Heart right ventricle (tissue), 16 donors: ENCODE measurements around the gene SLC25A19. TPM values are rescaled to one million over a fixed set of nuclear protein-coding genes. Genes with fewer than 3 reads are reported as not detected.

Experiments used
- ATAC-seq, 8 donors: fragments of 200-7000 bp; cut with Tn5 transposase; one replicate each; pipeline ENCODE4 v1.9.1; 2020; ENCODE audit warnings: mild to moderate bottlenecking in 8 of 8, moderate library complexity in 8 of 8, moderate number of reproducible peaks in 1 of 8
- DNase-seq, 2 donors: peaks; one replicate each; pipeline ENCODE4 v3.0.0-alpha.2; 2020
- H3K27ac ChIP-seq, 10 donors: fragments of 200-600 bp; sonication (generic) in 2 of 10; one replicate each; pipeline versions ENCODE4 v1.5.0 to v1.8.0; 2020 to 2022; ENCODE audit warnings: mild to moderate bottlenecking in 3 of 10
- H3K27me3 ChIP-seq, 7 donors: fragments of 200-600 bp; one replicate each; pipeline ENCODE4 v1.8.0; 2021 to 2022; ENCODE audit warnings: mild to moderate bottlenecking in 2 of 7
- H3K36me3 ChIP-seq, 9 donors: fragments of 200-600 bp; sonication (generic) in 1 of 9; one replicate each; pipeline versions ENCODE4 v1.5.0 to v1.8.0; 2020 to 2022; ENCODE audit warnings: mild to moderate bottlenecking in 2 of 9
- H3K4me1 ChIP-seq, 9 donors: fragments of 200-600 bp; sonication (generic) in 1 of 9; one replicate each; pipeline versions ENCODE4 v1.5.0 to v1.8.0; 2020 to 2022; ENCODE audit warnings: mild to moderate bottlenecking in 4 of 9
- H3K4me3 ChIP-seq, 10 donors: fragments of 200-600 bp; sonication (generic) in 2 of 10; one replicate each; pipeline versions ENCODE4 v1.5.0 to v1.8.0; 2020 to 2022; ENCODE audit warnings: mild to moderate bottlenecking in 7 of 10, moderate library complexity in 2 of 10
- H3K9me3 ChIP-seq, 11 donors: fragments of 200-600 bp in 10 of 11; sonication (generic) in 2 of 11; one replicate each; pipeline versions ENCODE4 v1.5.0 to v1.8.0; 2013 to 2022; ENCODE audit warnings: mild to moderate bottlenecking in 2 of 11, control low read depth in 1 of 11, moderate library complexity in 1 of 11
- WGBS, 2 donors: extraction: QIAGEN DNeasy Blood & Tissue Kit; methylation state at CpG; one replicate each; pipeline ENCODE4 v1.1.7; 2013; ENCODE audit warnings: inconsistent platforms in 1 of 2; 5-methylcytosine and 5-hydroxymethylcytosine counted together
- intact Hi-C, 10 donors: fragments of 100-400 bp; cut with DNase I; formaldehyde crosslinking; loops; one replicate each; pipeline versions ENCODE4 v1.11.1 to v1.14.2; 2022
- polyA plus RNA-seq, 2 donors: library from polyadenylated mRNA; stranded (reverse); fragments of 200-250 nt; gene quantifications; one replicate each; pipeline ENCODE4 v1.2.3, GENCODE V29; 2013
- total RNA-seq, 10 donors: library from RNA; stranded (reverse); fragmentation: NEBNext Ultra II Directional in 3 of 10; extraction: Animal tissue kit (Norgen Biotek cat#: 25700) in 3 of 10; gene quantifications; one replicate each; pipeline versions ENCODE4 v1.2.1 to v1.2.4, GENCODE V29; 2021 to 2023
- TF ChIP-seq, protein P1 (sequence below), 9 donors: fragments of 200-600 bp; sonication (generic) in 2 of 9; IDR thresholded peaks; one replicate each; pipeline versions ENCODE4 v1.5.0 to v1.8.0; 2021 to 2022; ENCODE audit warnings: antibody characterized with exemption in 9 of 9, mild to moderate bottlenecking in 5 of 9, moderate library complexity in 1 of 9
- donor health status: Arrhythmogenic right ventricular cardiomyopathy.
- donor health status: ischemic (EF 13 %, LVEDD 7.1; RV severe dilation, severe dysfunction).
- donor health status: healthy with polysubstance abuse.
- donor health status: DM: no; HTN: yes; CAD: no.
- donor health status: DM: no; HTN: no; CAD: no.
- donor health status: ischemic (EF 25% LVEDD 6.9; RV normal size, moderate dysfunction).
- donor health status: ischemic (EF 25% LVEDD 5.7; RV mildly dilated, moderate dysfunction).
- donor health status: healthy.
- donor health status: DM: yes; HTN: yes; CAD: no.
- donor health status: Ischemic cardiomyopathy.
- donor health status: ischemic (EF 35%, LVEDD 5.7; RV mildly dilated, moderate dysfunction).
- donor health status: nonischemic (EF 11% LVEDD 7.7; RV severe dilation, severe dysfunction).
- donor health status: DM: yes; HTN: yes; CAD: no.
- donor health status: PGD.
- donor health status: ischemic (EF 29% LVEDD 5.4; RV normal size, mild dysfunction).
- donor health status: nonischemic (EF 23%, LVEDD 6.1; RV moderate dilation, normal function).

The SLC25A19 gene
- total and polyA plus RNA-seq, 12 donors = 6.8 to 23.2 (median 12.2) TPM

DNA sequence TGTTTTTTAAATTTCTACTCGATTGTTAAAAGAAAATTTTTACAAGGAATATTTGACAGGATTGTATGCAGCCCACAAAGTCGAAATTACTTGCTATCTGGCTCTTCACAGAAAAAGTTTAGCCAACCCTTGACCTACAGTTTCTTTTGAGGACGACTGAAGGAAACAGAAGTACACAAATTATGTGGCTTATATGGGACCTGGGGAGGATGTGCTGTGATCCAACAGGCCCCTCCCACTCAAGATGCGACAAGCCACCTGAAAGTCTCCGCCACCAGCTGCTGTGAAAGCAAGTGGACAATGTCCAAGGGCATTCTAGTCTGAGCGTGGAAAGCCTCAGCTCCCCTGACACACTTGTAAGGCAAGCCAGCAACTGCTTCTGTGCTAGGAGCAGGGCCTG lies 42.4 kb upstream of the SLC25A19 start:
- no peak for ATAC-seq
- no peak overlapping the region for H3K4me3 ChIP-seq
- peaks cover 0 to 50% (median 0%) of the 10 kb centered on the region in 9 donors for H3K36me3 ChIP-seq
- peak overlapping the region in 3 of 10 donors; percentile 9 to 36 (median 16) for H3K27ac ChIP-seq
- no peaks in the 10 kb centered on the region for H3K9me3 ChIP-seq
- WGBS, 2 donors = 60 to 73% methylated on average over 6 of the region's 6 CpGs
- TF ChIP-seq, protein P1, sequence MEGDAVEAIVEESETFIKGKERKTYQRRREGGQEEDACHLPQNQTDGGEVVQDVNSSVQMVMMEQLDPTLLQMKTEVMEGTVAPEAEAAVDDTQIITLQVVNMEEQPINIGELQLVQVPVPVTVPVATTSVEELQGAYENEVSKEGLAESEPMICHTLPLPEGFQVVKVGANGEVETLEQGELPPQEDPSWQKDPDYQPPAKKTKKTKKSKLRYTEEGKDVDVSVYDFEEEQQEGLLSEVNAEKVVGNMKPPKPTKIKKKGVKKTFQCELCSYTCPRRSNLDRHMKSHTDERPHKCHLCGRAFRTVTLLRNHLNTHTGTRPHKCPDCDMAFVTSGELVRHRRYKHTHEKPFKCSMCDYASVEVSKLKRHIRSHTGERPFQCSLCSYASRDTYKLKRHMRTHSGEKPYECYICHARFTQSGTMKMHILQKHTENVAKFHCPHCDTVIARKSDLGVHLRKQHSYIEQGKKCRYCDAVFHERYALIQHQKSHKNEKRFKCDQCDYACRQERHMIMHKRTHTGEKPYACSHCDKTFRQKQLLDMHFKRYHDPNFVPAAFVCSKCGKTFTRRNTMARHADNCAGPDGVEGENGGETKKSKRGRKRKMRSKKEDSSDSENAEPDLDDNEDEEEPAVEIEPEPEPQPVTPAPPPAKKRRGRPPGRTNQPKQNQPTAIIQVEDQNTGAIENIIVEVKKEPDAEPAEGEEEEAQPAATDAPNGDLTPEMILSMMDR (IDR thresholded peaks at IDR 0.05) = no peak
- intact Hi-C loops = no loop called here
- peaks cover 0 to 55% (median 4%) of the 10 kb centered on the region in 9 donors for H3K4me1 ChIP-seq
- no peak for DNase-seq
- no peaks in the 10 kb centered on the region for H3K27me3 ChIP-seq

DNA sequence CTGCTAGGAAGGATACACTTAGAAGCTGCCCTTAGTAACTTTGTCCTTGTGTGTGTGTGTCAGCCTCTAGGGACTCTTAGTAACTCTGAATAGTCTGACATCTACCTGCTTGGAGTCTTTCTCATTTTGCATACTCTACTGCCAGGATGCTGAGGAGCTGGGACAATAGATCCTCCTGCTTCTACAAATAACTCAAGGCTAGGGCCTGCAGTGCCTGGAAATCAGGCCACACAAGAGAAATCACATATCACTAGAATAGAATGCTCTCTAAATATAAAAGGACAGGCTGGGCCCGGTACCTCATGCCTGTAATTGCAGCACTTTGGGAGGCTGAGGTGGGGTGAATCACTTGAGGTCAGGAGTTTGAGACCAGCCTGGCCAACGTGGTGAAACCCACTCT lies 38.5 kb upstream of the SLC25A19 start:
- peaks cover 9 to 68% (median 32%) of the 10 kb centered on the region in 9 donors for H3K4me1 ChIP-seq
- DNase-seq = no peak
- no peak for ATAC-seq
- H3K27ac ChIP-seq = no peak overlapping the region
- H3K4me3 ChIP-seq = no peak overlapping the region
- TF ChIP-seq, protein P1 (IDR thresholded peaks at IDR 0.05) = no peak
- H3K36me3 ChIP-seq = peaks cover 0 to 73% (median 0%) of the 10 kb centered on the region in 9 donors
- 68 to 73% methylated on average over 2 of the region's 2 CpGs for WGBS, 2 donors
- intact Hi-C loops = loop anchor here in 1 of 10 donors (5.0 kb wide), 1 partner anchor 65 kb away; no protein-coding TSS in a partner anchor
- no peaks in the 10 kb centered on the region for H3K9me3 ChIP-seq
- no peaks in the 10 kb centered on the region for H3K27me3 ChIP-seq

DNA sequence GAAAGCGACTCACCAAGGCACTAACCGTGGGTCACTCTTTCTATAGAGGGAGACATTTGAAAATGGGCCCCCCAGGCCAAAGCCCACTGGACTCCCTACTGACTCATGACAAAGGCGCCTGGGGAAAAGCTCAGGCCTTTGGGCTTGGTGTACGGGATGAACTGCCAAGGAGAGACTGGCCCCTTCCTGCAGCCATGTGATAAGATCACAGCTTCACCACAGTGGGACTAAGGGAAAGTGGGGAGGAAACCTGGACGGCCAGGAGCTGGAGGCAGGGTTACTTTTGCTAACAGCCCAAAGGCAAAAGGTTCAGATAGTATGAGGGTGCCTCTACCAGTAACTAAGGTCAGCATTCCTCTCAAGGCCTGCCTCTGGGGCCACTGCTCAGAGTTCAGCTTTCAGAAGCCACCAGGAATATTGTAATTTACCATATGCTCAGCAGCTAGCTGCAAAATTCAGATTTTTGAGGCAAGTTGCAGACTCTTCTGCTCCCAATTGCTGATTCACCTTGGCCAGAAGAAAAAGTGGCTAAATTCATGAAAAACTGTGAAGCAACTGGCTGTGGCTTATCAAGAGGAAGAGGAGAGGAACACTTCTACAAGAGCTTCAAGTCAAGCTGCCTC lies 37.1 kb upstream of the SLC25A19 start:
- ATAC-seq = peak in 6 of 8 donors; percentile 17 to 46 (median 25)
- whole genome bisulfite sequencing, 2 donors = 43 to 61% methylated on average over 5 of the region's 5 CpGs
- intact Hi-C loops = loop anchor here in 1 of 10 donors (5.0 kb wide), 1 partner anchor 66 kb away; no protein-coding TSS in a partner anchor

DNA sequence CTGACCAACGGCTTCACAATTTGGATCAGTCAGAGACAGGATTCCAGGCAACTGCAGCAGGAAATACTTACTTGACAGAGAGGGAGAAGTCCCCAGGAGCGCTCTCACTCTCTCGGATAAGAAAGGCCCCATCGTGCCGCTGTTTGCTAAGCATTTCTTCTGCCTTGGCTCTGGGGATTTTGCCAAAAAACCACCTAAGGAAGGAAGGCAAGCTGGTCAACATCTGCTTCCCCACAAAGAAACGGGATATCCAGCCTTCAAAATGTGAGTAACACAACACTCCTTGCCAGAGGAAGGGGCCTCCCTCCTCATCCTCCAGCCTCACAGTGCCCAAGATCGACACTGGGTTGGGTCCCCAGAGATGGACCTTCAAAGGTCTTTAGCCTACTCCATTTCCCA lies 36.6 kb upstream of the SLC25A19 start:
- Histone ChIP-seq H3K4me1 (peaks cover 9 to 57% (median 26%) of the 10 kb centered on the region in 9 donors), H3K36me3 (peaks cover 0 to 74% (median 7%) of the 10 kb centered on the region in 9 donors), H3K27me3 (no peaks in the 10 kb centered on the region), H3K4me3 (no peak overlapping the region), H3K27ac (peak overlapping the region in 9 of 10 donors; percentile 22 to 83 (median 57)), H3K9me3 (no peaks in the 10 kb centered on the region)
- TF ChIP-seq, protein P1 (IDR thresholded peaks at IDR 0.05) = peak in 1 of 9 donors; percentile 8
- peak in 7 of 8 donors; percentile 27 to 61 (median 49) for ATAC-seq
- intact Hi-C loops = loop anchor here in 2 of 10 donors (2.0 to 5.0 kb wide), 2 partner anchors 66 to 79 kb away; partner anchors contain the start of gene GRB2 (in 1 of the 2)
- WGBS, 2 donors = 41 to 59% methylated on average over 7 of the region's 7 CpGs
- DNase-seq = no peak

More for the DNA sequence above, 37.1 kb upstream of the SLC25A19 start:
- no peak overlapping the region for H3K4me3 ChIP-seq
- H3K9me3 ChIP-seq = no peaks in the 10 kb centered on the region
- H3K27ac ChIP-seq = peak overlapping the region in 8 of 10 donors; percentile 38 to 83 (median 62)
- H3K27me3 ChIP-seq = no peaks in the 10 kb centered on the region
- H3K36me3 ChIP-seq = peaks cover 0 to 74% (median 4%) of the 10 kb centered on the region in 9 donors
- TF ChIP-seq, protein P1 (IDR thresholded peaks at IDR 0.05) = no peak
- no peak for DNase-seq
- peaks cover 9 to 62% (median 31%) of the 10 kb centered on the region in 9 donors for H3K4me1 ChIP-seq
